SK-N-SH (cell line): ENCODE results near the gene FAM9C.

ENCODE experiments used
- CTCF ChIP-seq: fragments of 200-600 bp; sonication (generic); IDR thresholded peaks from 2 replicates; pipeline ENCODE4 v1.6.1; 2017; ENCODE audit warnings: antibody characterized with exemption, mild to moderate bottlenecking, moderate library complexity
- ELF1 ChIP-seq: IDR thresholded peaks from 2 replicates; pipeline ENCODE4 v1.4.0; 2012
- EP300 ChIP-seq, 2 experiments: IDR thresholded peaks; 2 replicates each; pipeline versions ENCODE4 v1.4.0 to v1.6.1; 2012; ENCODE audit warnings: borderline replicate concordance in 1 of 2, low read depth in 1 of 2, low read length in 1 of 2
- EZH2phosphoT487 ChIP-seq: fragments of 200-600 bp; sonication (generic); IDR thresholded peaks from 2 replicates; pipeline ENCODE4 v1.6.1; 2017; ENCODE audit warnings: low read depth, mixed run types, mild to moderate bottlenecking, antibody characterized with exemption, moderate library complexity, borderline replicate concordance
- GABPA ChIP-seq: IDR thresholded peaks from 2 replicates; pipeline ENCODE4 v1.4.0; 2012; ENCODE audit warnings: low read depth, mild to moderate bottlenecking
- JUND ChIP-seq: IDR thresholded peaks from 2 replicates; pipeline ENCODE4 v1.4.0; 2012
- NFIC ChIP-seq: IDR thresholded peaks from 2 replicates; pipeline ENCODE4 v1.4.0; 2012; ENCODE audit warnings: borderline replicate concordance
- POLR2AphosphoS5 ChIP-seq: IDR thresholded peaks from 2 replicates; pipeline ENCODE4 v1.6.1; 2012; ENCODE audit warnings: low read depth, low read length
- RFX5 ChIP-seq: IDR thresholded peaks from 2 replicates; pipeline ENCODE4 v1.6.1; 2012; ENCODE audit warnings: mild to moderate bottlenecking, improper control_type of control experiment, low read length
- SIN3A ChIP-seq: IDR thresholded peaks from 2 replicates; pipeline ENCODE4 v1.6.1; 2012; ENCODE audit warnings: low read depth, mild to moderate bottlenecking, low read length, moderate library complexity, borderline replicate concordance
- TAF1 ChIP-seq: IDR thresholded peaks from 2 replicates; pipeline ENCODE4 v1.6.1; 2012; ENCODE audit warnings: low read depth, mild to moderate bottlenecking, low read length, moderate library complexity, borderline replicate concordance
- YY1 ChIP-seq: IDR thresholded peaks from 2 replicates; pipeline ENCODE4 v1.4.0; 2012; ENCODE audit warnings: low read depth, mild to moderate bottlenecking
- TF ChIP-seq, protein P1 (sequence below): fragments of 150-350 bp; IDR thresholded peaks from 2 replicates; pipeline ENCODE4 v1.6.1; 2017; ENCODE audit warnings: antibody characterized with exemption, low read length, low read depth, borderline replicate concordance

DNA sequence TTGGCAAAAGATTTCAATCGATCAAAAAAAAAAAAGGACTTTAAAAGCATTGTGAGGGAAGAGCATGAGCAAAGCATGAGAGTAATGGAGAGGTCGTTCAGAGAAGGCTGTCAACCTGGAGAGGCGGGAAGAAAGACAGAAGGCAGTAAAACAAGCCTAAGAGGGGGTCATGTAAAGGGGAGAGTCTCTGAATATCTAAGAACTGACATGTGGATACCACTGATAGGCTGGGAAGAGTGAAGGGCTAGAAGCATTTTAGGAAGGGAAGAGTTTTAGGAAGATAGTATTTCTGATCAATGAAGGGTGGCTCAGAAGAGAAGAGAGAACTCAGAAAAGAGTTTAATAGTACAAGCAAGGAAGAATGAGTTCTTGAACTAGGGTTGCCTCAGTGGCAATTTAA, 7.5 kb downstream of the FAM9C start:
- no peak for TF ChIP-seq EZH2phosphoT487
- no peak for TF ChIP-seq SIN3A
- no peak for TF ChIP-seq POLR2AphosphoS5
- TF ChIP-seq CTCF = no peak
- TF ChIP-seq GABPA = no peak
- TF ChIP-seq ELF1 = no peak
- TF ChIP-seq NFIC = no peak
- TF ChIP-seq JUND = no peak
- TF ChIP-seq RFX5 = no peak
- TF ChIP-seq EP300 (IDR thresholded peaks at IDR 0.05; ENCODE audit: borderline replicate concordance in 1 of 2, low read depth in 1 of 2, low read length in 1 of 2) = no peak
- no peak for TF ChIP-seq YY1
- TF ChIP-seq, protein P1, sequence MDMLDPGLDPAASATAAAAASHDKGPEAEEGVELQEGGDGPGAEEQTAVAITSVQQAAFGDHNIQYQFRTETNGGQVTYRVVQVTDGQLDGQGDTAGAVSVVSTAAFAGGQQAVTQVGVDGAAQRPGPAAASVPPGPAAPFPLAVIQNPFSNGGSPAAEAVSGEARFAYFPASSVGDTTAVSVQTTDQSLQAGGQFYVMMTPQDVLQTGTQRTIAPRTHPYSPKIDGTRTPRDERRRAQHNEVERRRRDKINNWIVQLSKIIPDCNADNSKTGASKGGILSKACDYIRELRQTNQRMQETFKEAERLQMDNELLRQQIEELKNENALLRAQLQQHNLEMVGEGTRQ = no peak
- no peak for TF ChIP-seq TAF1
